ENCODE data around the gene EVPLL.

Gene EVPLL

GRCh38 chr17:18368946-18369345, 8.6 kb upstream of the EVPLL start:
- TF ChIP-seq GATA3 (IDR thresholded peaks at IDR 0.05; ENCODE audit: low read depth, low read length) (no peak), GATA2 (IDR thresholded peaks at IDR 0.05; ENCODE audit: low read depth, low read length) (no peak)

DNA sequence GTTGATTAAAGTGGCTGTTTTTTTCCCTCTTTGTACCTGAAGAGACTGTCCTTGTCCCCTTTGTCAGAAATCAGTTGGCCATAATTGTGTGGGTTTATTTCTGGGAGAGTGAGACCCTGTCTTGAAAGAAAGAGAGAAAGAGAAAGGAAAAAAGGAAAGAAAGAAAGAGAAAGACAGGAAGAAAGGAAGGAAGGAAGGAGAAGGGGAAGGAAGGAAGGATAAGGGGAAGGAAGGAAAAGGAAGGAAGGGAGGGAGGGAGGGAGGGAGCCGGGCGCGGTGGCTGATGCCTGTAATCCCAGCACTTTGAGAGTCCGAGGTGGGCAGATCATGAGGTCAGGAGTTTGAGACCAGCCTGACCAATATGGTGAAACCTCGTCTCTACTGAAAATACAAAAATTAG, 6.8 kb upstream of the EVPLL start:
- TF ChIP-seq GATA3 (IDR thresholded peaks at IDR 0.05; ENCODE audit: low read depth, low read length) (no peak), GATA2 (IDR thresholded peaks at IDR 0.05; ENCODE audit: low read depth, low read length) (no peak)

DNA sequence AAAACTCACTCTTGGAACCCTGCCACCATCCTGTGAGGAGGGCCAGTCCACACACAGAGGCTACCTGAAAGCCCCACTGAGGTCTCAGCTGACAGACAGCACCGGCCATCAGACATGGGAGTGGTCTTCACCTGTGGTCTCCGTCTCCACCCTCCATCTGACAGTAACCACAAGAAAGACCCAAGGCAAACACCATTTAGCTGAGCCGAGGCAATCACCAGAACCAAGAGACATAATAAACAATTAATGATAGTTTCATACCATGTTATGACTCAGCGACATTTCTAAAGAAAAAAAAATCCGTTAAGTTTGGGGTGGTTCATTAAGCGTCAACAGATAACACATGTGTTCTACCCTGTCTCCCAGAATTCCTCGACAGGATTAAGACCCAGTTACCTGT, 6.1 kb upstream of the EVPLL start:
- TF ChIP-seq GATA3 (IDR thresholded peaks at IDR 0.05; ENCODE audit: low read depth, low read length) (no peak), GATA2 (IDR thresholded peaks at IDR 0.05; ENCODE audit: low read depth, low read length) (no peak)

DNA sequence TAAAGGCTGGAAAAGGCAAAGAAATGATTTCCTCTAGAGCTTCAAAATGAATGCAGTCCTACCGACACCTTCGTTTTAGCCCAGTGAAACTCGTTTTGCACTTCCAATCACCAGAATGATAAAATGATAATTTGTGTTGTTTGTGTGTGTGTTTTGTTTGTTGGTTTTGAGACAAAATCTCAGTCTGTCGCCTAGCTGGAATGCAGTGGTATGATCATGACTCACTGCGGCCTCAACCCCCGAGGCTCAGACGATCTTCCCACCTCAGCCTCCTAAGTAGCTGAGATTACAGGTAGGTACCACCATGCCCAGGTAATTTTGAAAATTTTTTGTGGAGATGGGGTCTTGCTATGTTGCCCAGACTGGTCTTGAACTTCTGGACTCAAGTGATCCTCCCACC, 3.4 kb upstream of the EVPLL start:
- TF ChIP-seq GATA3 (IDR thresholded peaks at IDR 0.05; ENCODE audit: low read depth, low read length): no peak
- no peak for TF ChIP-seq GATA2 (IDR thresholded peaks at IDR 0.05; ENCODE audit: low read depth, low read length)

DNA sequence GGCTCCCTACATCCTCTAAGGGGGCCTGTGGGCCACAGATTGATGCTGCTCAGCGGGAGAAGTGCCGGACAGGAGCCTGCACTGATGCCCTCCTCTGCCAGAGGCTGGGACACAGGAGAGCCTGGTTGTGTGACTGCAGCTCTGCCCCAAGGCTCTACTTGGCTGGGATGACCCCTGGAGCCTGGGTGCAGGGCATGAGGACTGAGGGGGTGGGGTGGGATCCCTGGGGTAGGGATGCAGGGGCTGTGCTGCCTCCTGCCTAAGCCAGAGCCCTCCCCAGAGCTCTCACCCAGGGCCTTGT, 577 bp downstream of the EVPLL start:
- TF ChIP-seq GATA3 (IDR thresholded peaks at IDR 0.05; ENCODE audit: low read depth, low read length) (no peak), GATA2 (IDR thresholded peaks at IDR 0.05; ENCODE audit: low read depth, low read length) (no peak)

GRCh38 chr17:18379246-18380146, 1.9 kb downstream of the EVPLL start:
- no peak for TF ChIP-seq GATA3 (IDR thresholded peaks at IDR 0.05; ENCODE audit: low read depth, low read length)
- no peak for TF ChIP-seq GATA2 (IDR thresholded peaks at IDR 0.05; ENCODE audit: low read depth, low read length)

GRCh38 chr17:18380471-18381157, 3.0 kb downstream of the EVPLL start:
- TF ChIP-seq GATA2 (IDR thresholded peaks at IDR 0.05; ENCODE audit: low read depth, low read length) (no peak), GATA3 (IDR thresholded peaks at IDR 0.05; ENCODE audit: low read depth, low read length) (no peak)

DNA sequence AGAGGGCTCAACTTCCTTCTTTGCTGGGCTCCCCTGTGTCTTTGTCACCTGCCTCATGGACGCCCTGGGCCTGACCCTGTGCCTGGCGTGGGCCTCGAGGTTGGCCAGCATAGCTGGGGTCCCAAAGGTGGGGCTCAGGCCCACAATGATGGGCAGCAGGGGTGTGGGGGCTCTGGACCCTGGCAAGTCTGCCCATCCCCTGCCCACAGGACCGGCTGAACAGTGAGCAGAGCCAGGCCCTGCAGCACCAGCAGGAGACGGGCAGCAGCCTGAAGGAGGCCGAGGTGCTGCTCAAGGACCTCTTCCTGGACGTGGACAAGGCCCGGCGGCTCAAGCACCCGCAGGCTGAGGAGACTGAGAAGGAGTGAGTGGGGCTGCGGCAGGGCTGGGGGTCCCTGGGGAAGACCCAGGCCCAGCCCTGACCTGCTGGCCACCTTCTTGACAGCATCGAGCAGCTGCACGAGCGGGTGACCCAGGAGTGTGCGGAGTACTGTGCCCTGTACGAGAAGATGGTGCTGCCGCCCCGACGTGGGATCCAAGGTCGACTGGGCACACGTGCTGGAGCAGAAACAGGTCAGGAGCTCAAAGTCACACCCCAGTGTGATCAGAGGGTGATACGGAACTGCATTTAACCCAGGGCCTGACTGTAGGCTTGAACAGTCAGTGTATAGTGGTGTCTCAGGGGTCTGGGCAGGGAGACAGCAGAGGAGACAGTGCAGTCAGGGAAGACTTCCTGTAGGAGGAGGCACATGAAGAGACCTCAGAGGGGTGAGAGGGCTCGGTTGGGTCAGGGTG, 3.8 kb downstream of the EVPLL start:
- TF ChIP-seq GATA3 (IDR thresholded peaks at IDR 0.05; ENCODE audit: low read depth, low read length) (no peak), GATA2 (IDR thresholded peaks at IDR 0.05; ENCODE audit: low read depth, low read length) (no peak)

- TF ChIP-seq GATA3 (IDR thresholded peaks at IDR 0.05; ENCODE audit: low read depth, low read length) (no peak), GATA2 (IDR thresholded peaks at IDR 0.05; ENCODE audit: low read depth, low read length) (no peak)
These were observed 4.3 kb downstream of the EVPLL start for GRCh38 chr17:18381953-18382245.

- no peak for TF ChIP-seq GATA3 (IDR thresholded peaks at IDR 0.05; ENCODE audit: low read depth, low read length)
- no peak for TF ChIP-seq GATA2 (IDR thresholded peaks at IDR 0.05; ENCODE audit: low read depth, low read length)
These were observed 5.0 kb downstream of the EVPLL start for GRCh38 chr17:18382441-18383078.

All from SH-SY5Y (cell line).